HG03575 (cell line): ENCODE measurements around the gene ZCCHC3.
"Not testable (repeated sequence)": the region's sequence is repeated elsewhere in the genome, so short reads cannot be mapped to it uniquely, and the experiment has no call there.

Experiments
- ATAC-seq: cut with Tn5 transposase; IDR thresholded peaks from one replicate; pipeline ENCODE4 v1.9.1; 2021; ENCODE audit not compliant: unreplicated experiment, insufficient number of reproducible peaks, low FRiP score; ENCODE audit errors: extremely low read depth

ZCCHC3 gene

DNA sequence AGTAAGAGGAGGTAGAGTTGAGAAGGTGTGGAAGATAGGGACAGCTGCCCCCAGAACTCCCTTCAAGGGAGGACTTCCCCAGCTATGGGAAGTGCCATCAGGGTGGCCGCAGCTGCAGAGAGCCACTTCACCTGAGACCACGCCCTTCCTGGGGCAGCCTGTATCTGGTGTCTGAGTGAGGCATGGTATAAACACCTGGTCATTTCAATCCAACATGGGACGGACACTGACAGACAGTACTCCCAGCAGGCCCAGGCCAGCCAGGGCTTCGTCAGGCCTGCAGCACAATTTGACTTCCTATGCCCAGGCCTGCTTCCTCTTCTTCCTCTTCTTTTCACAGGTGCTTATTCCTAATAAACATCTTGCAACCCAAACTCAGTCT is 32.5 kb downstream of the ZCCHC3 start:
- no peak for ATAC-seq

DNA sequence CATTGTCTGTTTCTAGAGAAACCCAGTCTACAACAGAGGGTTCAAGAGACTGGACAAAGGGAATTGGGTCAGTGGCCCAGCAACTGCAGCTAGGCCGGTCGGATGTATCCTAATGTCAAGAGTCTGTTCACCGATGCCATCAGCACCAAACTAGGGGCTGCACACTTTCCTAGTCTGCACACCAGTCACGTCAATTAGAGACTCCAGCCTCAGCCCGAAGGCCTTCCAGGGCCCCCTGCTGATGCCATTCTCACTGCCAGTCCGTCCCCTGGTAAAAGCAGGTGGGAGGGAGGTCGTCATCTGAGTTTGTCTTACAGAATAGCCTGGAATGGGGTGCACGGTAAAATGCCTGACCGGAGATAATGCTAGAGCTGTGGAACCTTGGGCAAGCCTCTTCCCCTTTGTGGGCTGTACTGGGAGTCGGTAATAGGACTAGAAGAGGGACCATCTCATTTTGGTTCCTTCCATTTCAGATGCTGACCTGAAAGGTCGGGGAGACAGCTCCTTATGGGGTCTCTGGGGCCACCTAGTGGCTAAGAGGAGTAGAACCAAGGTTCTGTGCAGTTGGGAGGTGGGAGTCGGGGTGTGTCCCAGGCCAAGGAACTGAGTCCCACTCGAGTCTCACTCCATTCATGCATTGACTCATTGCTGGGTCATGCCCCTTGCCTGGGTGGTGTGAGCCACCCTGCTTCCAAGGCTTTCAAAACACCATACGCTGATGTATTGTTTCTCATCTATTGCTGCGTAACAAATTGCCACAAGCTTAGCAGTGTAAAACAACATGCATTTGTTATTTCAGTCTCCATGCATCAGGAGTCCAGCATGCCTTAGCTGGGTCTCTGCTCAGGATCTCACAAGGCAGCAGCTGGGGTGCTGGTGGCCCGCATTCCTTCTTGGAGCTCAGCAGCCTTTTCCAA is 33.1 kb downstream of the ZCCHC3 start:
- ATAC-seq: no peak

DNA sequence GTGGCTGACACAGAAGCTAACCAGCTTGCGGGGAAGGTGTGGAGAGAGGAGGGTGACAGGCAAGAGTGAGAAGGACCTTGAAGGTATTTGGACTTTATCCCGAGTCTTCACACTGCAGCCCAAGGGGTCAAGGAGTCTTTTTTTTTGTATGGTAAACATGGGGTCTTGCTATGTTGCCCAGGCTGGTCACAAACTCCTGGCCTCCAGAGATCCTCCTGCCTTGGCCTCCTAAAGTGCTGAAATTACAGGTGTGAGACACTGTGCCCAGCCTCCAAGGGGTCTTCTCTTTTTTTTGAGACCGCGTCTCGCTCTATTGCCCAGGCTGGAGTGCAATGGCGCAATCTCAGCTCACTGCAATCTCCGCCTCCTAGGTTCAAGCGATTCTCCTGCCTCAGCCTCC is 37.2 kb downstream of the ZCCHC3 start:
- no peak for ATAC-seq

- ATAC-seq: not testable (repeated sequence)
Observed at GRCh38 chr20:336040-336439, 38.7 kb downstream of the ZCCHC3 start.

DNA sequence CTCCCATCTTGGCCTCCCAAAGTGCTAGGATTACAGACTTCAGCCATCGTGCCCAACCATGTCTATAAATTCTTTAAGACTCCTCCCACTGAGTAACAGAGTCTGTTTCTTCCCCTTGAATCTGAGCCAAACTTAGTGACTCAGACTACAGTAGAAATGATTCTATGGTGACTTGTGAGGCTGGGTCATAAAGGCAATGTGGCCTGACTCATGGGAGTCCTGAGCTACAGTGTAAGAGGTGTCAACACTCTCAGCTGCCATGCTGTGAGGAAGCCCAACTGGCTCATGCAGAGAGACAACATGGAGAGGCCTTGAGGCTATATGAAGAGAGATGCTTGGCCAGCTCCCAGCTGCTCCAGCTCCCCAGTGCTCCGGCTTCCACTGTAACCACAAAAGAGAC is 44.3 kb downstream of the ZCCHC3 start:
- no peak for ATAC-seq

GRCh38 chr20:343107-343506 is 45.7 kb downstream of the ZCCHC3 start:
- no peak for ATAC-seq

DNA sequence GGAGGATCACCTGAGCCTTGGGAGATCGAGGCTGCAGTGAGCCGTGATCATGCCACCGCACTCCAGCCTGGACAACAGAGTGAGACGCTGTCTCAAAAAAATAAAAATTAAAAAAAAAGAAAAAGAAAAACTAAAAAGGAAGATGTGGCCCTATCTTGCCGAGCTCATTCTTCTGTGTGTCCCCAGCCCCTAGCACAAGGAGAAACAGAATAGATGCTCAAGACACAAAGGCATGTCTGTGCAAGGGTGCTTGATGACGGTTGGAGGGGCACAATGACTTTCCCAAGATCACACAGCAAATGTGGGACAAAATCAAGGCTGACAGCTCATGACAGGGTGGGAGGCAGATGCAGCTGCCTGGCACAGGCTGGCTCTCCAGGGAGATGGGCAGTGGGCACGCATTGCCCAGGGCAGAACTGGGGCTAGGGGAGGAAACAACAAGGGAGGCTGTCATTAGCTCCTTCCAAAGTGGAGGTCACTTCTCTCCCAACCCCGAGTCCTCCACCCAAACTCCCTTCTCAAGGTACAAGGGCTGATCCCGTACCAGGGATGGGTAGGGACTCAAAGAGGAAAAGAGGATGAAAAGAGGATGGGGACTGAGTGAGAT is 48.8 kb downstream of the ZCCHC3 start:
- no peak for ATAC-seq

- no peak for ATAC-seq
Observed at GRCh38 chr20:346640-347316, 49.4 kb downstream of the ZCCHC3 start, which contains the start of gene NRSN2. NRSN2 (plus strand) TSS chr20:347111; CDS start chr20:349644, 2,533 bp downstream.

GRCh38 chr20:347317-347639 is 49.9 kb downstream of the ZCCHC3 start:
- ATAC-seq: no peak

- ATAC-seq: no peak
Observed at GRCh38 chr20:347640-348484, 50.5 kb downstream of the ZCCHC3 start.

GRCh38 chr20:348972-349841 is 51.8 kb downstream of the ZCCHC3 start:
- ATAC-seq: no peak
